NCI-H1436 (cell line): ENCODE results near the gene TTC1.
A peak's percentile ranks its signal among the peaks of the same experiment; 100 is the strongest.
"Not testable (repeated sequence)": the region's sequence is repeated elsewhere in the genome, so short reads cannot be mapped to it uniquely, and the experiment has no call there.

Experiments used
- DNase-seq: peaks from one replicate; lab custom pipeline; 2025; lab: John Stamatoyannopoulos, UW

The TTC1 gene

DNA sequence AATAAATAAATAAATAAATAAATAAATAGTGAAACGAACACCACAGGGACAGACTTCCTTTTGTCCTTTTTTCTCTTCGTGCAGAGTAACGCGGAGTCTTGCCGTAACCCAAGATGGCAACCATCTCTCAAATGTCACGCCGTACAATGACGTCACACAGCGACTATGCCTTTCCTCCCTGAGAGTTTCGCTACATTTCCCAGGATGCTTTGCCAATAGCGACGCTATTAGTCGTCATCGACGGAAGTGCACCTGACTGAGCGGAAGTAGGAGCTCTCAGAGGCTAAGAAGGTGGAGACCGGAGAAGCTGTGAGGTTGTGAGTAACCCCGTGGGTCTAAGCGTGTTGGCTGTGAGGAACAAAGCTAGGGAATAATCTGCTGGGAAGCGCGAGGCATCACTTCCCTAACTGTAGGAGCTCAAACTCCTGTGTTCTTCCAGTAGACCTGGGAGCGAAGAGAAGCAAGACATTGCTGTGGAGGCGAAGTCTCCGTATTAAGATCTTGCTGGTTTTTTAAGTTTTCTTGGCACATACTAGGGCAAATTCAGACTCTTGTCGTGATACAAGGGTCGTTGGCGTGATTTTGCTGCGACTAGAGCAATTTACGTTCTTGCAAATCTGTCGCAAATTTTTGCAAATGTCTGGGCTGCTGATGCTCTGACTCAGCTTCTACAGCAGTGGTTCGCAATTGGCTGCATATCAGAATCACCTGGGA, at the start of gene TTC1:
TSS of gene TTC1 (plus strand) at position 263 of the 714 bp plus-strand sequence. CDS start 1,390 bp downstream, outside the sequence.
- peak; percentile 98 for DNase-seq

GRCh38 chr5:159961176-159962160, 47.5 kb upstream of the TTC1 start:
- no peak for DNase-seq

DNA sequence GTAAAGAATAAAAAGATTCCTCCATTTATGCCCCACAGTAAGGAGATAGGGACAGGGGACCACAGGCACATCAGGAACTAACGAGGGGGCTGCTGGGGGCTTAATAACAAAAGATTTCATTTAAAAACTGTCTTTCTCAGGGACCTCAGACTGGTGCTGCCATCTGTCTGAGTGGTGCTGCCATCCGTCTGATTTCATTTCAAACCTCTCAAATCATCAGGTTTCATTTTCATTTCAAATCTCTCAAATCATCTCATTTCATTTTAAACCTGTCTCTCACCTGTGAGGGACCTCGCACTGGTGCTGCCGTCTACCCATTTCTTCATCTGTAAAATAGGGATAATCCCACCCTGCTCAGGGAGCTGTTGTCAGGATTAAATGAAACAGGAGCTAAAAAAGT, 46.7 kb upstream of the TTC1 start:
- no peak for DNase-seq

- DNase-seq, result no peak
Observed at GRCh38 chr5:159963935-159964334, 45.0 kb upstream of the TTC1 start.

DNA sequence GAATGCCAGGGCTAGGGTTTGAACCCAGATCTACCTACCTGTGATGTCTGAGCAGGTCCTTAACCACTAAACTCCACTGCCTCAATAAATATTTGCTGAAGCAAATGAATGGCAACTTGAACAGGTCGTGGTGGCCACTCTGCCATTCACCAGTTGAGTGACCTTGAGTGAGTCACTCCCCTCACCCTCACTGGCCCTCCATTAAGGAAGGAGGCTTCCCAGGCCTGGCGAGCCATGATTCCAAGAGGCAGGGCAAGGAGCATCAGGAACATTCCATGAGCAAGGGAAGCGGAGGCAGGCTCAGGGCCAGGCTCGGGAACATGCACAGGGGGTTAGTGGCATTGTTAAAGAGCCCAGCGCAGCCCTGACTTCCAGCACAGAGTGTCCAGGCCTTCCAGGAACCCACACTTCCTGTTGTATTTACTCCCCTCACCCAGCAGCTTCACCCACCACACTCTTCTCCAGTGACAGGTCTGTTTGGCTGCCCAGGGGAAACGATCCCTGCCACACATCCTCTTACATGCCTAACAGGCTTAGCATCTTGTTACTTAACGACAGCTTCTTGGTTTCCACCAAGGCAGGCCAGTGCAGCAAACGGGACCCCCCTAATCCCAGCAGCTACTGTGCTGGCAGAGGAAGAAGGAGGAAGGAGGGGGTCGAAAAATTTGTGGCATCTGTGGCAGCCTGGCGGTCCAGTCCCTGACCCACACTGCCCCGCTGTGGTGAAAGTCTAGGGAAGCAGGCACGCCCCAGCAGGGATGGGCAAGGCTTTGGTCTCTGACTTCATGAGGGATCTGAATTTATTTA, 43.7 kb upstream of the TTC1 start:
- peak; percentile 37 for DNase-seq

DNA sequence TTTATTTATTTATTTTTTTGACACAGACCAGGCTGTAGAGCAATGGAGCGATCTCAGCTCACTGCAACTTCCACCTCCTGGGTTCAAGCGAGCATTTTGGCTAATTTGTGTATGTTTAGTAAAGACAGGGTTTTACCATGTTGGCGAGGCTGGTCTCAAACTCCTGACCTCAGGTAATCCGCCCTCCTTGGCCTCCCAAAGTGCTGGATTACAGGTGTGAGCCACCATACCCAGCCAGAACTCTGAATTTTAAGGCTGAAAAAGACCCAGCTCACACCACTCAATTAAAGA, 43.2 kb upstream of the TTC1 start:
- DNase-seq, result not testable (repeated sequence)

GRCh38 chr5:159969966-159970365, 39.0 kb upstream of the TTC1 start:
- DNase-seq, result no peak

- DNase-seq, result no peak
Observed at GRCh38 chr5:159971038-159971437, 37.9 kb upstream of the TTC1 start.

- no peak for DNase-seq
Observed at GRCh38 chr5:159971514-159971913, 37.4 kb upstream of the TTC1 start.

- DNase-seq, result no peak
Observed at GRCh38 chr5:159971931-159972461, 36.9 kb upstream of the TTC1 start.

DNA sequence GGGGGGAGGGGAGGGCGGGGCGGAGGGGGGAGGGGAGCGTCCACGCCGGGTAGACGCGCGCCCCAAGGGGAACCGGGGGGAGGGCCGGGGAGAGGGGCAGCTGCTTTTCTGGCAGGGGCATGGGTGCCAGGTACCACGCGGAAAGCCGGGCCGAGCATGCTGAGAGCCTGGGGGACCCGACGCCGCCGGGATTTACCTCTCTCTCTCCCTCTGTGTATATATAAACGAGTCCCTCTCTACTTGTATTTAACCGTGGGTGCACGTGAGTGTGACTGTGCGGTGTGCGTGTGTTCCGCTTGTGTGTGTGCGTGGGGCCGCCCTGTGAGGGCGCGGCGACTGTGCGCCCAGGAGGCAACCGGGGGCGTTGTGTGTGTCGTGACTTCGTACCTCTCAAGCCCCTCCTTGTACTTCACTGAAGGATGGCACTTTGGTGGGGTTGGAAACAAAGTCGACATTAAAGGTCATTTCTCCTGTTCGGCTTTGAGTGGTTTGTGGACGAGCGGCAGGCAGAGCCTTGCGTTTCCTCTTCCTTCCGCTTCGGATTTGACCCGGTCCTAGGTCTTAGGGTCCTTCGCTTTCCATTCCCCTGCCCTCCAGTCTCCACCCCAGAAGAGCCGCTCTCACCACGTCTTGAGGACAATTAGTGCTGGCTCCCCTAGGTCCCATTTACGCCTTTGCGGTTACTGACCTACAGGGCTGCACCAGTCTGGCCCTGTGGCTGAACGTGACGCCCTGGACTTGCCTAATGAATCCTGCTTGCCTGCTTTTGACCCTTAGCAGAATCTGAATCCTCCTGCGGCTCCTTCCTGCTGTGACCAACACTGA, 36.2 kb upstream of the TTC1 start:
- no peak for DNase-seq

GRCh38 chr5:159975462-159976019, 33.4 kb upstream of the TTC1 start:
- DNase-seq, result no peak

DNA sequence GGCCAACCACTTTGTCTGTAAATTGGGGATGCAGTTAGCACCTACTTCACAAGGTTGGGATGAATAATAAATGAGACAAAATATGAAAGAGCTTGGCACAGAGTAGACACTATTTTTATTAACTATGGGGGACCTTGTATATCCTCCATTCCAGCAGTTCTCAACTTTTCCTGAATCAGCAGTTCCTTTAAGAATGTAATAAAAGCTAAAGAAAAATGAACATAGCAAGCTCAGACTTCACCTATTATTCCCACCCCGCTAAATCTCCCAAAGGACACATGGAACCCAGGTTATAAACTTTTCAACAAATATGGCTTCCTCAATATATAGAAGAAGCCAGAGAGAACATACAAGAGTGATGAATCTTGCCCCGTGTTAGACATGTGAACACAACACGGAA, 32.0 kb upstream of the TTC1 start:
- no peak for DNase-seq

GRCh38 chr5:159978358-159978757, 30.6 kb upstream of the TTC1 start:
- DNase-seq, result no peak

DNA sequence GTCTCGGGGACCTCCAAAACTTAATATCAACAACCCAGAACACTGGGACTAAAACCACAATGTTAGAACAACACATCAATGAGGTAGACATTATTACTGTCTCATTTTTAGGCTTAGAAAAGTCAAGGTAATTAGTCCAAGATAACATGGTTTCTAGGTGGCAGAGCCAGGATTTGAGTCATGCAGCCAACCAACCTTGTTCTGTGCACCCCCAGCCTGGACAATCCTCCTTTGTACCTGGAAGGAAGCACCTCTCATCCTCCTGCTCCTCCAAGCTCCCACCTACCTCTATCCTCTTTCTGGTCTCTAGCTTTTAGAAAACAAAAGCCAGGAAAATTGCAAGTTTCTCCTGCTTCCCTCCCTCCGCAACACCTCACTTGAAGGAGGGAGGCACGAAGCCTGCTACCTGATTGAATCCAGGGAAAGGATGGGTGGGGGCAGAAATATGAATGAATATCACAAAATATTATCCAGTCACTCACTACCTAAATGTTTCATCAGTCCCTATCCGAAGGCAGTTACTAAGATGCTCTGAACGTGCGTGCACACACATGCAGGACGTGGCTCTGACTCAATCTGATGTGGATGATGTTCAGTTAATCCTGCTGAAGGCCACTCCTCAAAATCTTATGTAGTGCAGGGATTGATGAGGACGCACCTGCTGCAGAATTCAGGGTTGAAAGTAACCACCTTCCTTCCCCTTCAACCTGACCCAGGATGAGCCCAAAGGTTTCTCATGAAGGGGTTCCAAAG, 26.3 kb upstream of the TTC1 start:
- no peak for DNase-seq

DNA sequence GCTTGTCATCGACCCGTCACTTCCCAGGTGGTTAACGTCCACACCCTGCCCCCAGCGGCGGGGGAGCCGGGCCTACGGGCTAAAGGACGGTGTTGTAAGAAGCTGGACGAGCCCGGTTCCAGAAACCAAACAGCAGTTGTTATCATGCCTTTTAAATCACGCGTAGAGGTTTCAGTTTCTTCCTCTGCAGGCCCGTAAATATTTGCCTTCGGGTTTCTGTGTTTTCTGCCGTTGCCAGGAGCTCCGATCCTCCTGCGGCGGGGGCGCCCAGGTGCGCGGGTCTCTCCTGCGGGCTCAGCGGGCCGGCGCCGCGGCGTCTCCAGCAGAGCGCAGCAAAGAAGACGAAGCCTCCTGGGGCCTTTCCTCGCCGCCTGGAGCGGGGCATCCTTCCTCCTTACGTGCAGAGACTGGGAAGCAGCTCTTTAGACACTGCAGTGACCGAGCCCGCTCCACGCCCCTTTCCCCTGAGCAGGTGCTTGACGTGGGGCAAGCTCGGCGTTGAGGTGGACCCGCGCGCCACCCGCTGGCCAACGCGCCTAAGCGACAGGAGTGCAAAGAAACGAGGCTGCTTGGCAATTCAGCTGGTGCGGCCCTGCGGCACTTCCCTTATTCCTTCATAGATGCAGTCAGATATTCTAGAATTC, 21.8 kb upstream of the TTC1 start:
- peak; percentile 78 for DNase-seq

DNA sequence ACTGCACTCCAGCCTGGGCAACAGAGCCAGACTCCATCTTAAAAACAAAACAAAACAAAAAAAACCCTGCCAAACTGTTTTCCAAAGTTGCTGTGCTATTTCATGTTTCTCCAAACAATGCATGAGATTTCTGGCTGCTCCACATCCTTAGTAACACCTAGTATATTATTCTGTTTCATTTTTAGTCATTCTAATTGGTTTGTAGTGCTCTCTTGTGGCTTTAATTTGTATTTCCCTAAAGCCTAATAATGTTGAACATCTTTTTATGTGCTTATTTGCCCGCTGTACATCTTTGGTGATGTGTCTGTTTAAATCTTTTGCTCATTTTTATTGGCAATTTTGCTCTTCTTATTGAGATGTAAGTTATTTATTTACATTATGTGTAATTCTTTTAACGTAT, 18.4 kb upstream of the TTC1 start:
- no peak for DNase-seq

DNA sequence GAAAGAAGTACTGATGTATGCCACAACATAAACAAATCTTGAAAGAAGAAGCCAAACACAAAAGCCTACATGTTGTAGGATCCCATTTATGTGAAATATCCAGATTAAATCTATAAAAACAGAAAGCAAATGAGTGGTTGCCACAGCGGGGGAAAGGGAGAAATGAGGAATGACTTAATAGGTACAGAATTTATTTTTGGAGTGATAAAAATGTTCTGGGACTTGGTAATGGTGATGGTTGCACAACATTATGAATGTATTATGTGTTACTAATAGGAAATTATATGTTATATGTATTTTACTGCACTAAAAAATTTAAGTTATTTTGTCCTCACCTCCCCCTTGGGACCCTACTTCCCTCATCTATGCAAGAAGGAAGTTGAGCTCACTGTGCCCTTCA, 16.4 kb upstream of the TTC1 start:
- DNase-seq, result no peak

DNA sequence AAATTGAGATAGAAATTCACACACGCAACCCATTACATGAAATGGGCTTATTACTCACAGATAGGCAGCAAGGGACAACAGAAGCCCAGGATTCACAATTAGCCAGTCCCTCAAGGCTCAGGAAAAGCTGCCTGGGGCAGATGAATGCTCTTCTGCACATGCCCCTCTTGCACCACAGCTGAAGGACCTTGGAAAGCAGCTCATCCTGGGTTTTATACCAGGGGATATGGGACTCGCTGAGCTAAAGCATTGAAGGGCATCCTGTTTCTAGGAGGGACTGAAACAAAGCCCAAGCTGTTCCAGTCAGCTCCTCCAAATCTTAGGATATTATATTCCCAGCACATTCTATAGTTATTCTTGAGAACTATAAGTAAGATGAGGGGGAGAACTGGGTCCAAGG, 15.7 kb upstream of the TTC1 start:
- no peak for DNase-seq

DNA sequence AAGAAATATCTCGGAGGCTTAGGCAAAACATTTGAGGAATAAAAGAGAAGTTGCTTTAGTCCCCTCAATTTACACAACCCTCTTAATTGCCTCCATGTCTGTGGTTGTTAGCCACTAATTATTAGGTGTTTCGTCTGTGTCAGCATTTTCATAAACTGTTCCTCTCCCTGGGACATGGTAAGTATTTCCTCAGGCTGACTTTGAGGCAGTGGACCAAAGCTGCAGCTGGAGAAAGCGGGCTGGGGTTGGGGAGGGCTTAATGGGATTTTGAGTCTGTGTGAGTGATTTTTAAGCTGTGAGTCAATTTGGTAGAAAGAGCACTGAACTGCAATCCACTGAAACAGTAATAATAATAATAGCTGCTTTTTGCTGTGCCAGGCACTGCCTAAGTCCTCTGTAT, 13.0 kb upstream of the TTC1 start:
- DNase-seq, result no peak
